Myocyte (in vitro differentiated cells): Measurements from ENCODE around the gene NAA40. TPM values are rescaled to one million over a fixed set of nuclear protein-coding genes. Genes with fewer than 3 reads are reported as not detected.
"Not testable (repeated sequence)": the region's sequence is repeated elsewhere in the genome, so short reads cannot be mapped to it uniquely, and the experiment has no call there.

Experiments used
- DNase-seq: peaks from one replicate; pipeline ENCODE4 v3.0.0-alpha.2; 2012; ENCODE audit warnings: low read depth
- total RNA-seq: library from RNA; depleted of rRNA; stranded (reverse); fragments of >200 nt; gene quantifications from 2 replicates; pipeline ENCODE4 v1.2.3, GENCODE V29; 2014

The NAA40 gene
- total RNA-seq, 1 donor from 2014 or later, result 8.0 TPM

- no peak for DNase-seq
Observed at GRCh38 chr11:63937713-63938478, 906 bp upstream of the NAA40 start.

GRCh38 chr11:63939397-63939891 lies 642 bp downstream of the NAA40 start:
- no peak for DNase-seq

GRCh38 chr11:63940786-63941185 lies 2.0 kb downstream of the NAA40 start:
- DNase-seq, result no peak

GRCh38 chr11:63941901-63942300 lies 3.1 kb downstream of the NAA40 start:
- no peak for DNase-seq

GRCh38 chr11:63942803-63943202 lies 4.0 kb downstream of the NAA40 start:
- DNase-seq, result no peak

GRCh38 chr11:63944987-63945386 lies 6.2 kb downstream of the NAA40 start:
- DNase-seq, result peak; percentile 88

GRCh38 chr11:63945477-63946163 lies 6.8 kb downstream of the NAA40 start:
- DNase-seq, result peak; percentile 75

- no peak for DNase-seq
Observed at GRCh38 chr11:63951779-63952536, 13.2 kb downstream of the NAA40 start.

- no peak for DNase-seq
Observed at GRCh38 chr11:63952570-63952969, 13.8 kb downstream of the NAA40 start.

GRCh38 chr11:63958008-63958407 lies 19.2 kb downstream of the NAA40 start:
- peak; percentile 41 for DNase-seq

- peak; percentile 92 for DNase-seq
Observed at GRCh38 chr11:63961608-63962412, 23.0 kb downstream of the NAA40 start.

GRCh38 chr11:63963895-63964294 lies 25.1 kb downstream of the NAA40 start:
- DNase-seq, result not testable (repeated sequence)

- DNase-seq, result no peak
Observed at GRCh38 chr11:63966444-63966843, 27.6 kb downstream of the NAA40 start.

GRCh38 chr11:63969461-63969860 lies 30.7 kb downstream of the NAA40 start:
- no peak for DNase-seq

GRCh38 chr11:63970902-63971301 lies 32.1 kb downstream of the NAA40 start:
- no peak for DNase-seq

GRCh38 chr11:63973912-63974258 lies 35.1 kb downstream of the NAA40 start:
- not testable (repeated sequence) for DNase-seq

- DNase-seq, result peak; percentile 100
Observed at GRCh38 chr11:63974259-63975143, 35.7 kb downstream of the NAA40 start, which contains the start of gene COX8A. TSS of gene COX8A (plus strand) at chr11:63974620. CDS start at chr11:63974681, 61 bp downstream.

GRCh38 chr11:63978551-63979239 lies 39.9 kb downstream of the NAA40 start:
- no peak for DNase-seq

- DNase-seq, result no peak
Observed at GRCh38 chr11:63979426-63979825, 40.6 kb downstream of the NAA40 start.
